Stomach (tissue), 9 donors: ENCODE results near the gene PRRC1. TPM values are rescaled to one million over a fixed set of nuclear protein-coding genes. Genes with fewer than 3 reads are reported as not detected.

Experiments used
- DNase-seq, 2 donors: peaks; one replicate each; pipeline versions ENCODE4 v3.0.0 to v3.0.0-alpha.2; 2013 to 2019
- H3K27ac ChIP-seq, 5 donors: fragments of 200-600 bp in 4 of 5; sonication (generic) in 4 of 5; one replicate each; pipeline ENCODE4 v1.5.1; 2013 to 2019; ENCODE audit warnings: mild to moderate bottlenecking in 1 of 5, moderate library complexity in 1 of 5
- H3K27me3 ChIP-seq, 3 donors: fragments of 200-600 bp; sonication (generic); one replicate each; pipeline ENCODE4 v1.5.1; 2017 to 2019; ENCODE audit warnings: mixed run types in 1 of 3
- H3K36me3 ChIP-seq, 4 donors: fragments of 200-600 bp; sonication (generic); 1 replicate in 3 of 4; 2 replicates in 1 of 4; pipeline ENCODE4 v1.5.1; 2016 to 2019
- H3K4me1 ChIP-seq, 4 donors: fragments of 200-600 bp; sonication (generic); one replicate each; pipeline ENCODE4 v1.5.1; 2016 to 2019
- H3K4me3 ChIP-seq, 4 donors: fragments of 200-600 bp; sonication (generic) in 3 of 4; one replicate each; pipeline ENCODE4 v1.5.1; 2016 to 2019; ENCODE audit warnings: mild to moderate bottlenecking in 1 of 4
- H3K9me3 ChIP-seq, 4 donors: fragments of 200-600 bp; sonication (generic); one replicate each; pipeline ENCODE4 v1.5.1; 2016 to 2019
- CTCF ChIP-seq, 7 experiments: fragments of 450-650 bp in 4 of 7; fragments of 200-600 bp in 3 of 7; sonication (generic) in 3 of 7; IDR thresholded peaks; one replicate each; pipeline ENCODE4 v1.5.1; 2016 to 2019; ENCODE audit warnings: antibody characterized with exemption in 7 of 7, control low read depth in 2 of 7, mild to moderate bottlenecking in 1 of 7
- EP300 ChIP-seq: sonication (generic); formaldehyde crosslinking; IDR thresholded peaks from one replicate; pipeline ENCODE4 v1.6.1; 2017; ENCODE audit warnings: antibody characterized with exemption
- POLR2A ChIP-seq, 4 donors: fragments of 450-650 bp; IDR thresholded peaks; one replicate each; pipeline ENCODE4 v1.6.1; 2016; ENCODE audit warnings: antibody characterized with exemption in 4 of 4, control low read depth in 2 of 4, mild to moderate bottlenecking in 1 of 4, moderate library complexity in 1 of 4
- POLR2AphosphoS5 ChIP-seq, 3 donors: sonication (generic); formaldehyde crosslinking; IDR thresholded peaks; one replicate each; pipeline ENCODE4 v1.6.1; 2016; ENCODE audit warnings: antibody characterized with exemption in 3 of 3
- WGBS, 5 donors: extraction: QIAGEN DNeasy Blood & Tissue Kit in 3 of 5; methylation state at CpG; one replicate each; pipeline versions ENCODE4 v1.1.5 to v1.1.7; 2013 to 2018; 5-methylcytosine and 5-hydroxymethylcytosine counted together
- intact Hi-C: fragments of 100-400 bp; cut with DNase I; formaldehyde crosslinking; loops from one replicate; pipeline ENCODE4 v1.15.1; 2023; ENCODE audit warnings: low total_unique reads
- polyA plus RNA-seq, 3 donors: library from polyadenylated mRNA; stranded (reverse); fragments of 200-250 nt; gene quantifications; one replicate each; pipeline ENCODE4 v1.2.3, GENCODE V29; 2013
- total RNA-seq, 5 donors: library from RNA; depleted of rRNA; stranded (reverse); fragments of >200 nt; gene quantifications; one replicate each; pipeline versions ENCODE4 v1.1.0 to v1.2.3, GENCODE V29; 2014 to 2016
- donor health status: healthy with polysubstance abuse.
- donor health status: Bipolar disorder and iron deficiency.
- donor health status: healthy.

The PRRC1 gene
- total and polyA plus RNA-seq, 8 donors, result 12.5 to 82.8 (median 30.5) TPM

- intact Hi-C loops, result no loop called here
- whole genome bisulfite sequencing, 5 donors, result 19 to 51% (median 39%) methylated on average over 2 of the region's 2 CpGs
Observed at GRCh38 chr5:127508644-127509373, 8.6 kb upstream of the PRRC1 start.

GRCh38 chr5:127513408-127513970 lies 4.0 kb upstream of the PRRC1 start:
- no peak for DNase-seq
- Histone ChIP-seq H3K27me3 (no peaks in the 10 kb centered on the region), H3K9me3 (no peaks in the 10 kb centered on the region), H3K4me1 (peaks cover 1 to 6% (median 4%) of the 10 kb centered on the region in 4 donors), H3K4me3 (no peak overlapping the region), H3K27ac (no peak overlapping the region), H3K36me3 (no peaks in the 10 kb centered on the region)
- intact Hi-C loops, result no loop called here
- TF ChIP-seq EP300, result no peak
- TF ChIP-seq CTCF (IDR thresholded peaks at IDR 0.05), result no peak
- TF ChIP-seq POLR2AphosphoS5 (IDR thresholded peaks at IDR 0.05), result no peak
- TF ChIP-seq POLR2A (IDR thresholded peaks at IDR 0.05), result no peak
- WGBS, 5 donors, result 28 to 48% (median 32%) methylated on average over 3 of the region's 3 CpGs

More at GRCh38 chr5:127508644-127509373, 8.6 kb upstream of the PRRC1 start:
- no peak for DNase-seq
- no peaks in the 10 kb centered on the region for H3K36me3 ChIP-seq
- no peaks in the 10 kb centered on the region for H3K9me3 ChIP-seq
- no peaks in the 10 kb centered on the region for H3K4me1 ChIP-seq
- H3K4me3 ChIP-seq, result no peak overlapping the region
- no peak overlapping the region for H3K27ac ChIP-seq
- TF ChIP-seq POLR2AphosphoS5 (IDR thresholded peaks at IDR 0.05), result no peak
- TF ChIP-seq EP300, result no peak
- no peak for TF ChIP-seq POLR2A (IDR thresholded peaks at IDR 0.05)
- TF ChIP-seq CTCF (IDR thresholded peaks at IDR 0.05), result no peak
- no peaks in the 10 kb centered on the region for H3K27me3 ChIP-seq

GRCh38 chr5:127514816-127515215 lies 2.6 kb upstream of the PRRC1 start:
- Histone ChIP-seq H3K9me3 (no peaks in the 10 kb centered on the region), H3K27me3 (no peaks in the 10 kb centered on the region), H3K27ac (no peak overlapping the region), H3K4me3 (no peak overlapping the region), H3K36me3 (no peaks in the 10 kb centered on the region), H3K4me1 (peaks cover 9 to 19% (median 14%) of the 10 kb centered on the region in 4 donors)
- intact Hi-C loops, result no loop called here
- DNase-seq, result no peak
- 77 to 100% (median 87%) methylated on average over 1 of the region's 1 CpG for WGBS, 5 donors
- no peak for TF ChIP-seq CTCF (IDR thresholded peaks at IDR 0.05)
- TF ChIP-seq EP300, result no peak
- TF ChIP-seq POLR2A (IDR thresholded peaks at IDR 0.05), result no peak

- Histone ChIP-seq H3K27me3 (no peaks in the 10 kb centered on the region), H3K4me1 (peaks cover 9 to 28% (median 18%) of the 10 kb centered on the region in 4 donors), H3K27ac (no peak overlapping the region), H3K9me3 (peaks cover 0 to under 1% (median 0%) of the 10 kb centered on the region in 4 donors), H3K4me3 (no peak overlapping the region), H3K36me3 (peaks cover 0 to 5% (median 0%) of the 10 kb centered on the region in 4 donors)
- TF ChIP-seq POLR2AphosphoS5 (IDR thresholded peaks at IDR 0.05) (no peak), POLR2A (IDR thresholded peaks at IDR 0.05) (no peak), CTCF (IDR thresholded peaks at IDR 0.05) (no peak), EP300 (no peak)
- no peak for DNase-seq
- WGBS, 5 donors, result 91 to 95% (median 94%) methylated on average over 10 of the region's 10 CpGs
- intact Hi-C loops, result no loop called here
Observed at GRCh38 chr5:127515693-127516440, 1.6 kb upstream of the PRRC1 start.
